H9 (cell line): ENCODE results near the gene COL4A2. TPM values are rescaled to one million over a fixed set of nuclear protein-coding genes. Genes with fewer than 3 reads are reported as not detected.

ENCODE experiments used
- DNase-seq: peaks from one replicate; pipeline ENCODE4 v3.0.0-alpha.2; 2017
- H2AFZ ChIP-seq: one replicate; pipeline ENCODE4 v1.6.1; 2013; ENCODE audit warnings: mild to moderate bottlenecking, low read length, control low read depth, moderate library complexity
- H2AK5ac ChIP-seq: 2 replicates; pipeline ENCODE4 v1.6.1; 2013; ENCODE audit warnings: low read length, control low read depth, mixed read lengths; ENCODE audit not compliant: insufficient read length
- H2BK120ac ChIP-seq: one replicate; pipeline ENCODE4 v1.6.1; 2013; ENCODE audit warnings: low read depth, mild to moderate bottlenecking, low read length, control low read depth, inconsistent platforms; ENCODE audit not compliant: poor library complexity, severe bottlenecking
- H2BK12ac ChIP-seq: 2 replicates; pipeline ENCODE4 v1.6.1; 2013; ENCODE audit warnings: low read length, control low read depth, mixed read lengths, low read depth; ENCODE audit not compliant: insufficient read length
- H2BK15ac ChIP-seq: 2 replicates; pipeline ENCODE4 v1.6.1; 2013; ENCODE audit warnings: low read depth, low read length, control low read depth
- H2BK20ac ChIP-seq: one replicate; pipeline ENCODE4 v1.6.1; 2013; ENCODE audit warnings: low read depth, mild to moderate bottlenecking, low read length, control low read depth, inconsistent platforms; ENCODE audit not compliant: poor library complexity, severe bottlenecking
- H2BK5ac ChIP-seq: 2 replicates; pipeline ENCODE4 v1.6.1; 2013; ENCODE audit warnings: low read length, control low read depth, mixed read lengths; ENCODE audit not compliant: insufficient read length
- H3K14ac ChIP-seq: 2 replicates; pipeline ENCODE4 v1.6.1; 2013; ENCODE audit warnings: low read length, control low read depth; ENCODE audit not compliant: insufficient read depth
- H3K18ac ChIP-seq: 2 replicates; pipeline ENCODE4 v1.6.1; 2013; ENCODE audit warnings: low read depth, mild to moderate bottlenecking, mixed read lengths, low read length, control low read depth; ENCODE audit not compliant: insufficient read length
- H3K23ac ChIP-seq: 2 replicates; pipeline ENCODE4 v1.6.1; 2013; ENCODE audit warnings: low read length, control low read depth, mixed read lengths, low read depth; ENCODE audit not compliant: insufficient read length
- H3K23me2 ChIP-seq: 2 replicates; pipeline ENCODE4 v1.6.1; 2013; ENCODE audit warnings: low read depth, mild to moderate bottlenecking, mixed read lengths, low read length, control low read depth; ENCODE audit not compliant: insufficient read length, poor library complexity, severe bottlenecking
- H3K27ac ChIP-seq: 2 replicates; pipeline ENCODE4 v1.5.1; 2013; ENCODE audit warnings: low read length, control low read depth, mixed read lengths, low read depth; ENCODE audit not compliant: insufficient read length
- H3K27me3 ChIP-seq: 2 replicates; pipeline ENCODE4 v1.6.1; 2013; ENCODE audit warnings: low read length, control low read depth, inconsistent platforms; ENCODE audit not compliant: insufficient read depth
- H3K4ac ChIP-seq: 2 replicates; pipeline ENCODE4 v1.6.1; 2013; ENCODE audit warnings: low read depth, mild to moderate bottlenecking, control low read depth, inconsistent platforms, low read length, moderate library complexity
- H3K4me1 ChIP-seq: 2 replicates; pipeline ENCODE4 v1.6.1; 2013; ENCODE audit warnings: low read length, control low read depth, inconsistent platforms; ENCODE audit not compliant: insufficient read depth
- H3K4me2 ChIP-seq: 2 replicates; pipeline ENCODE4 v1.6.1; 2013; ENCODE audit warnings: low read length, control low read depth, mixed read lengths; ENCODE audit not compliant: insufficient read length, insufficient read depth
- H3K56ac ChIP-seq: 2 replicates; pipeline ENCODE4 v1.6.1; 2013; ENCODE audit warnings: low read depth, mild to moderate bottlenecking, mixed read lengths, low read length, control low read depth; ENCODE audit not compliant: insufficient read length
- H3K79me1 ChIP-seq: 2 replicates; pipeline ENCODE4 v1.6.1; 2013; ENCODE audit warnings: low read depth, mild to moderate bottlenecking, moderate library complexity, low read length, control low read depth, inconsistent platforms; ENCODE audit not compliant: insufficient read depth, poor library complexity, severe bottlenecking
- H3K79me2 ChIP-seq: 2 replicates; pipeline ENCODE4 v1.6.1; 2013; ENCODE audit warnings: low read length, control low read depth, inconsistent platforms; ENCODE audit not compliant: insufficient read depth
- H3K9ac ChIP-seq: 2 replicates; pipeline ENCODE4 v1.6.1; 2013; ENCODE audit warnings: low read length, control low read depth, mixed read lengths; ENCODE audit not compliant: insufficient read length; ENCODE audit errors: extremely low read depth
- H3K9me3 ChIP-seq: one replicate; pipeline ENCODE4 v1.6.1; 2013; ENCODE audit warnings: low read depth, low read length, inconsistent platforms; ENCODE audit not compliant: control insufficient read depth
- H3T11ph ChIP-seq: one replicate; pipeline ENCODE4 v1.6.1; 2013; ENCODE audit warnings: mild to moderate bottlenecking, low read length, control low read depth, inconsistent platforms
- H4K20me1 ChIP-seq: one replicate; pipeline ENCODE4 v1.6.1; 2013; ENCODE audit not compliant: control insufficient read depth, insufficient read length, insufficient read depth
- H4K5ac ChIP-seq: 2 replicates; pipeline ENCODE4 v1.6.1; 2013; ENCODE audit warnings: low read depth, mild to moderate bottlenecking, mixed read lengths, low read length, control low read depth; ENCODE audit not compliant: insufficient read length
- H4K8ac ChIP-seq: replicated peaks from 2 replicates; pipeline ENCODE4 v1.6.1; 2013; ENCODE audit warnings: low read length, control low read depth, mixed read lengths, low read depth; ENCODE audit not compliant: insufficient read length
- H4K91ac ChIP-seq: 2 replicates; pipeline ENCODE4 v1.6.1; 2013; ENCODE audit warnings: low read depth, mild to moderate bottlenecking, moderate library complexity, mixed read lengths, low read length, control low read depth; ENCODE audit not compliant: insufficient read length
- H3K27ac Mint-ChIP-seq, 3 experiments: 2 replicates in 2 of 3; 3 replicates in 1 of 3; pipeline ENCODE4 v1.8.0; 2020 to 2021; ENCODE audit warnings: mixed read lengths in 3 of 3, mild to moderate bottlenecking in 1 of 3, moderate library complexity in 1 of 3
- H3K27me3 Mint-ChIP-seq: 2 replicates; pipeline ENCODE4 v1.8.0; 2021; ENCODE audit warnings: low read depth, mild to moderate bottlenecking, moderate library complexity, mixed read lengths
- H3K36me3 Mint-ChIP-seq, 3 experiments: 2 replicates in 2 of 3; 3 replicates in 1 of 3; pipeline ENCODE4 v1.8.0; 2020 to 2021; ENCODE audit warnings: low read depth in 3 of 3, mixed read lengths in 3 of 3; ENCODE audit not compliant: insufficient read depth in 1 of 3
- H3K4me1 Mint-ChIP-seq, 2 experiments: 2 replicates each; pipeline ENCODE4 v1.8.0; 2020; ENCODE audit warnings: mixed read lengths in 2 of 2
- H3K4me3 Mint-ChIP-seq, 2 experiments: 2 replicates in 1 of 2; 3 replicates in 1 of 2; pipeline ENCODE4 v1.8.0; 2020 to 2021; ENCODE audit warnings: mild to moderate bottlenecking in 2 of 2, mixed read lengths in 2 of 2, moderate library complexity in 1 of 2
- H3K9me3 Mint-ChIP-seq, 2 experiments: 2 replicates in 1 of 2; 3 replicates in 1 of 2; pipeline ENCODE4 v1.8.0; 2020; ENCODE audit warnings: mild to moderate bottlenecking in 2 of 2, mixed read lengths in 2 of 2, moderate library complexity in 1 of 2
- CTCF ChIP-seq: fragments of 200-600 bp; sonication (generic); conservative IDR thresholded peaks from 3 replicates; pipeline ENCODE4 v1.8.0; 2021; ENCODE audit warnings: antibody characterized with exemption, mild to moderate bottlenecking
- WGBS: extraction: QIAGEN DNeasy Blood & Tissue Kit; methylation state at CpG from one replicate; pipeline ENCODE4 v1.1.7; 2013; ENCODE audit warnings: missing lambda C conversion rate, low lambda C conversion rate, mixed read lengths; ENCODE audit not compliant: insufficient read length; ENCODE audit errors: extremely low coverage; 5-methylcytosine and 5-hydroxymethylcytosine counted together
- total RNA-seq: library from RNA; stranded (reverse); gene quantifications from 2 replicates; pipeline ENCODE4 v1.2.1, GENCODE V29; 2021

The COL4A2 gene
- total RNA-seq, 1 experiment from 2014 or later, result 76.5 TPM

- H3K9ac ChIP-seq, result no peak overlapping the region
Observed at GRCh38 chr13:110331362-110331761, 24.3 kb downstream of the COL4A2 start.

More at GRCh38 chr13:110331362-110331761, 24.3 kb downstream of the COL4A2 start:
- Histone ChIP-seq H3K9me3 (no peaks in the 10 kb centered on the region), H4K91ac (no peak overlapping the region), H2BK15ac (no peak overlapping the region), H3K18ac (no peak overlapping the region), H3K14ac (no peak overlapping the region), H3K23ac (no peak overlapping the region), H3K4me2 (no peak overlapping the region), H2BK12ac (no peak overlapping the region), H2AK5ac (no peak overlapping the region), H3K56ac (no peak overlapping the region), H3K27me3 (no peaks in the 10 kb centered on the region), H3K79me2 (no peaks in the 10 kb centered on the region; the same call in 1 of the 2 replicates), H4K8ac (no peak overlapping the region), H2BK5ac (no peak overlapping the region), H3K4ac (no peak overlapping the region), H2BK20ac (no peak overlapping the region), H3K27ac (no peak overlapping the region), H2BK120ac (no peak overlapping the region), H2AFZ (no peak overlapping the region), H4K5ac (no peak overlapping the region), H3K23me2 (no peaks in the 10 kb centered on the region), H3K4me1 (no peaks in the 10 kb centered on the region; the same call in 1 of the 2 replicates), H4K20me1 (no peaks in the 10 kb centered on the region), H3T11ph (no peak overlapping the region), H3K79me1 (no peaks in the 10 kb centered on the region)
- Mint-ChIP-seq H3K4me3 (no peak overlapping the region), H3K9me3 (no peaks in the 10 kb centered on the region), H3K36me3 (peaks cover 9 to 17% (median 15%) of the 10 kb centered on the region in 3 experiments; a peak in 6 of 7 replicates), H3K4me1 (peaks cover 48% of the 10 kb centered on the region in 2 experiments), H3K27me3 (no peaks in the 10 kb centered on the region), H3K27ac (no peak overlapping the region)
- WGBS, result no CpG with 5 or more reads among the region's 11 CpGs
- no peak for DNase-seq
- TF ChIP-seq CTCF, result no peak
